Activated T-cell treated with anti-CD3 and anti-CD28 coated beads, Interleukin-2, amount 50 U/mL, for 48 hours (primary cell): Measurements from ENCODE around the gene LPAR2.
A peak's percentile ranks its signal among the peaks of the same experiment; 100 is the strongest.

Experiments used
- DNase-seq, 2 experiments: peaks; one replicate each; pipeline ENCODE4 v3.0.0-alpha.2; 2020

Gene LPAR2

GRCh38 chr19:19594381-19594780 is 33.6 kb downstream of the LPAR2 start:
- DNase-seq = peak in 1 of 2 experiments; percentile 43

GRCh38 chr19:19592690-19593089 is 35.3 kb downstream of the LPAR2 start:
- no peak for DNase-seq

- DNase-seq = peak; percentile 71 to 75
Measured at GRCh38 chr19:19591133-19591825, 36.7 kb downstream of the LPAR2 start.

GRCh38 chr19:19588546-19588945 is 39.5 kb downstream of the LPAR2 start:
- DNase-seq = no peak

- DNase-seq = no peak
Measured at GRCh38 chr19:19587771-19588170, 40.2 kb downstream of the LPAR2 start.

- DNase-seq = no peak
Measured at GRCh38 chr19:19584356-19584755, 43.7 kb downstream of the LPAR2 start.

- DNase-seq = no peak
Measured at GRCh38 chr19:19582471-19582870, 45.5 kb downstream of the LPAR2 start.

GRCh38 chr19:19581391-19581790 is 46.6 kb downstream of the LPAR2 start:
- no peak for DNase-seq

GRCh38 chr19:19580418-19580817 is 47.6 kb downstream of the LPAR2 start:
- DNase-seq = no peak

- no peak for DNase-seq
Measured at GRCh38 chr19:19579533-19580361, 48.3 kb downstream of the LPAR2 start.

GRCh38 chr19:19578252-19578651 is 49.8 kb downstream of the LPAR2 start:
- no peak for DNase-seq

- DNase-seq = no peak
Measured at GRCh38 chr19:19575411-19575810, 52.6 kb downstream of the LPAR2 start.
